Ovary (tissue), 3 donors: Measurements from ENCODE around the gene GABRA4.

Experiments
- POLR2A ChIP-seq: fragments of 450-650 bp; IDR thresholded peaks from one replicate; pipeline ENCODE4 v1.6.1; 2017; ENCODE audit warnings: antibody characterized with exemption, mild to moderate bottlenecking, moderate library complexity
- TF ChIP-seq, protein P1 (sequence below), 3 donors: fragments of 450-650 bp in 2 of 3; fragments of 200-600 bp in 1 of 3; IDR thresholded peaks; one replicate each; pipeline versions ENCODE4 v1.5.1 to v1.8.0; 2016 to 2022; ENCODE audit warnings: antibody characterized with exemption in 3 of 3, mild to moderate bottlenecking in 1 of 3
- donor health status: DM: no; HTN: no; CAD: no.

DNA sequence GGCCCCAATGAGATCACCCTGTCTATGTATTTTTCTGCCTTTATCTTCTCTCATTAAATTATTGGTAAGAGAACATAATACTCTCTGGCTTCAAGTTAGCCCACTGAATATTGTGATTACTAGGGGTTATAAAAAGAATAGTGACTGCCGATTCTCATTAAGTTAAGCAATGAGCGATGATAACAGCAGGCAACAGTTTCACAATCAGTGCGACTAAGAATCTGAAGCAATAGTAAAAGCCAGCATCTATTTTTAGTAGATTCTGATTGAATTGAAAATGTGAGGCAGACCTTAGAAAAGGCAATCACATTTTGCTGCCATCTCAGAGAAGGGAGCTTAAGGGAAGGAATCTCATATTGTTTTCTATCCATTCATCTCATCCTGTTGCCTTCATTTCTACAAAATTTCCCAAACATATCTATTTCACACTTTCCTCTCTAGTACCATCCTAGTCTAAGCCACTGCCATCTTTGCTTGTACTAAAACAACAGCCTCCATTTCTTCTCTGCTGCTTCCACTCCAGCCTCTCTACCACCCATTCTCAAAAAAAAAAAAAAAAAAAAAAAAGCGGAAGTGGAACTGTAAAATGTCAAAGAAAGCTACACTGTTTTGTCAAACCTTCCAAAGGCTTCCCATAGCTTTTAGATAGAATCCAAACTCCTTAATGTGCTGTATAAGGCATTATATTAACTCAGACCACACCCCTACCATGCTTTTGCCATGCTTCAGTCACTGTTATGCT lies 17.4 kb downstream of the GABRA4 start:
- no peak for TF ChIP-seq POLR2A
- TF ChIP-seq, protein P1, sequence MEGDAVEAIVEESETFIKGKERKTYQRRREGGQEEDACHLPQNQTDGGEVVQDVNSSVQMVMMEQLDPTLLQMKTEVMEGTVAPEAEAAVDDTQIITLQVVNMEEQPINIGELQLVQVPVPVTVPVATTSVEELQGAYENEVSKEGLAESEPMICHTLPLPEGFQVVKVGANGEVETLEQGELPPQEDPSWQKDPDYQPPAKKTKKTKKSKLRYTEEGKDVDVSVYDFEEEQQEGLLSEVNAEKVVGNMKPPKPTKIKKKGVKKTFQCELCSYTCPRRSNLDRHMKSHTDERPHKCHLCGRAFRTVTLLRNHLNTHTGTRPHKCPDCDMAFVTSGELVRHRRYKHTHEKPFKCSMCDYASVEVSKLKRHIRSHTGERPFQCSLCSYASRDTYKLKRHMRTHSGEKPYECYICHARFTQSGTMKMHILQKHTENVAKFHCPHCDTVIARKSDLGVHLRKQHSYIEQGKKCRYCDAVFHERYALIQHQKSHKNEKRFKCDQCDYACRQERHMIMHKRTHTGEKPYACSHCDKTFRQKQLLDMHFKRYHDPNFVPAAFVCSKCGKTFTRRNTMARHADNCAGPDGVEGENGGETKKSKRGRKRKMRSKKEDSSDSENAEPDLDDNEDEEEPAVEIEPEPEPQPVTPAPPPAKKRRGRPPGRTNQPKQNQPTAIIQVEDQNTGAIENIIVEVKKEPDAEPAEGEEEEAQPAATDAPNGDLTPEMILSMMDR (IDR thresholded peaks at IDR 0.05), result no peak
